ENCODE measurements around the gene CHI3L2.
"Not testable (repeated sequence)": the region's sequence is repeated elsewhere in the genome, so short reads cannot be mapped to it uniquely, and the experiment has no call there.

Gene CHI3L2

GRCh38 chr1:111202366-111202706 is 25.2 kb upstream of the CHI3L2 start:
- DNase-seq (ENCODE audit: low read depth in 2 of 2), result no peak

GRCh38 chr1:111202707-111203623 is 24.5 kb upstream of the CHI3L2 start:
- no peak for DNase-seq (ENCODE audit: low read depth in 2 of 2)

GRCh38 chr1:111203681-111204200 is 23.8 kb upstream of the CHI3L2 start:
- peak; percentile 72 to 80 for DNase-seq (ENCODE audit: low read depth in 2 of 2)

- DNase-seq (ENCODE audit: low read depth in 2 of 2), result peak in 1 of 2 donors; percentile 48
These were observed 23.1 kb upstream of the CHI3L2 start for GRCh38 chr1:111204201-111204982.

- no peak for DNase-seq (ENCODE audit: low read depth in 2 of 2)
These were observed 22.4 kb upstream of the CHI3L2 start for GRCh38 chr1:111204983-111205713.

GRCh38 chr1:111205714-111206050 is 21.8 kb upstream of the CHI3L2 start:
- DNase-seq (ENCODE audit: low read depth in 2 of 2), result no peak

GRCh38 chr1:111208921-111209320 is 18.6 kb upstream of the CHI3L2 start:
- DNase-seq (ENCODE audit: low read depth in 2 of 2), result no peak

- DNase-seq (ENCODE audit: low read depth in 2 of 2), result no peak
These were observed 17.9 kb upstream of the CHI3L2 start for GRCh38 chr1:111209622-111210021.

- no peak for DNase-seq (ENCODE audit: low read depth in 2 of 2)
These were observed 15.6 kb upstream of the CHI3L2 start for GRCh38 chr1:111211921-111212320.

- DNase-seq (ENCODE audit: low read depth in 2 of 2), result no peak
These were observed 14.7 kb upstream of the CHI3L2 start for GRCh38 chr1:111212634-111213335.

GRCh38 chr1:111213412-111213811 is 14.1 kb upstream of the CHI3L2 start:
- DNase-seq (ENCODE audit: low read depth in 2 of 2), result no peak

- DNase-seq (ENCODE audit: low read depth in 2 of 2), result no peak
These were observed 13.3 kb upstream of the CHI3L2 start for GRCh38 chr1:111214074-111214801.

- peak in 1 of 2 donors; percentile 41 for DNase-seq (ENCODE audit: low read depth in 2 of 2)
These were observed 12.6 kb upstream of the CHI3L2 start for GRCh38 chr1:111214884-111215283.

- not testable (repeated sequence) for DNase-seq (ENCODE audit: low read depth in 2 of 2)
These were observed 12.2 kb upstream of the CHI3L2 start for GRCh38 chr1:111215285-111215684.

GRCh38 chr1:111216751-111217150 is 10.8 kb upstream of the CHI3L2 start:
- DNase-seq (ENCODE audit: low read depth in 2 of 2), result no peak

GRCh38 chr1:111217183-111217910 is 10.2 kb upstream of the CHI3L2 start:
- DNase-seq (ENCODE audit: low read depth in 2 of 2), result no peak

GRCh38 chr1:111218701-111219556 is 8.6 kb upstream of the CHI3L2 start:
- no peak for DNase-seq (ENCODE audit: low read depth in 2 of 2)

- no peak for DNase-seq (ENCODE audit: low read depth in 2 of 2)
These were observed 7.8 kb upstream of the CHI3L2 start for GRCh38 chr1:111219557-111220286.
